Caco-2 (cell line): ENCODE measurements around the gene FES. TPM values are rescaled to one million over a fixed set of nuclear protein-coding genes. Genes with fewer than 3 reads are reported as not detected.

Experiments used
- BruUV-seq: library from RNA; stranded (reverse); fragments of 400-500 nt; replicated peaks from 2 replicates; lab custom pipeline; 2021; lab: Mats Ljungman, UMichigan
- CTCF ChIA-PET: fragments of 300-600 bp; sonication (Branson Sonifier 250); formaldehyde crosslinking; loops from one replicate; lab custom pipeline; 2022; ENCODE audit warnings: antibody characterized with exemption; lab: Charles Lee
- POLR2A ChIA-PET: fragments of 300-600 bp; sonication (Branson Sonifier 250); formaldehyde crosslinking; loops from one replicate; lab custom pipeline; 2022; ENCODE audit warnings: antibody characterized with exemption; lab: Charles Lee
- DNase-seq, 2 experiments: peaks; one replicate each; pipeline versions ENCODE4 v3.0.0 to v3.0.0-alpha.2; 2020 to 2022
- H3K27me3 ChIP-seq: replicated peaks from 2 replicates; pipeline ENCODE4 v1.6.0; 2011; ENCODE audit warnings: low read length; ENCODE audit not compliant: control insufficient read depth, insufficient read depth
- H3K36me3 ChIP-seq: 2 replicates; pipeline ENCODE4 v1.5.1; 2011; ENCODE audit warnings: low read length; ENCODE audit not compliant: control insufficient read depth, insufficient read depth
- H3K4me1 ChIP-seq: fragments of 250-450 bp; sonication (Bioruptor Pico); 2 replicates; pipeline ENCODE4 v1.5.1; 2020; ENCODE audit warnings: mild to moderate bottlenecking
- H3K4me3 ChIP-seq: 2 replicates; pipeline ENCODE4 v1.5.1; 2011; ENCODE audit warnings: low read depth, mild to moderate bottlenecking, control low read depth, low read length
- H3K9me3 ChIP-seq: fragments of 250-450 bp; sonication (Bioruptor Pico); 2 replicates; pipeline ENCODE4 v1.5.1; 2020; ENCODE audit warnings: mild to moderate bottlenecking, moderate library complexity
- H3K27ac Mint-ChIP-seq: one replicate; pipeline ENCODE4 v1.8.0; 2022; ENCODE audit warnings: mixed read lengths; ENCODE audit not compliant: unreplicated experiment
- H3K27me3 Mint-ChIP-seq: one replicate; pipeline ENCODE4 v1.8.0; 2022; ENCODE audit warnings: mixed read lengths; ENCODE audit not compliant: insufficient read depth, unreplicated experiment
- H3K36me3 Mint-ChIP-seq: one replicate; pipeline ENCODE4 v1.8.0; 2022; ENCODE audit warnings: mild to moderate bottlenecking, mixed read lengths; ENCODE audit not compliant: insufficient read depth, unreplicated experiment
- H3K4me1 Mint-ChIP-seq: one replicate; pipeline ENCODE4 v1.8.0; 2022; ENCODE audit warnings: low read depth, mixed read lengths; ENCODE audit not compliant: unreplicated experiment
- H3K4me3 Mint-ChIP-seq: one replicate; pipeline ENCODE4 v1.8.0; 2022; ENCODE audit warnings: mild to moderate bottlenecking, moderate library complexity, mixed read lengths; ENCODE audit not compliant: unreplicated experiment
- H3K9me3 Mint-ChIP-seq: one replicate; pipeline ENCODE4 v1.8.0; 2022; ENCODE audit warnings: mixed read lengths; ENCODE audit not compliant: unreplicated experiment
- intact Hi-C: fragments of 100-400 bp; cut with micrococcal nuclease; formaldehyde crosslinking; loops from one replicate; pipeline ENCODE4 v1.10.0; 2022; ENCODE audit not compliant: unreplicated experiment
- total RNA-seq: library from RNA; stranded (reverse); gene quantifications from 2 replicates; pipeline ENCODE4 v1.2.3, GENCODE V29; 2022
- TF ChIP-seq, protein P1 (sequence below), 2 experiments: fragments of 200-600 bp in 1 of 2; IDR thresholded peaks; 1 replicate in 1 of 2; 2 replicates in 1 of 2; pipeline versions ENCODE4 v1.5.1 to v1.8.0; 2011 to 2022; ENCODE audit warnings: antibody characterized with exemption in 1 of 2, control low read depth in 1 of 2, inconsistent platforms in 1 of 2, low read depth in 1 of 2, low read length in 1 of 2, mild to moderate bottlenecking in 1 of 2, moderate library complexity in 1 of 2; ENCODE audit not compliant: insufficient read depth in 1 of 2, severe bottlenecking in 1 of 2, unreplicated experiment in 1 of 2

The FES gene
- total RNA-seq, 1 experiment from 2014 or later, result 1.7 TPM

GRCh38 chr15:90931828-90932659 is 47.7 kb downstream of the FES start, which contains the start of gene HDDC3:
Gene HDDC3 (minus strand): TSS chr15:90932549. CDS start chr15:90932540, 9 bp downstream.
- Mint-ChIP-seq H3K4me1 (peaks cover 22% of the 10 kb centered on the region), H3K36me3 (peaks cover 29% of the 10 kb centered on the region), H3K4me3 (peak within 1 kb of the TSS; percentile 96), H3K27ac (peak within 1 kb of the TSS; percentile 93), H3K9me3 (no peaks in the 10 kb centered on the region), H3K27me3 (no peaks in the 10 kb centered on the region)
- ChIA-PET POLR2A (interaction anchor here (0.6 to 1.7 kb wide), 6 partner anchors 23 to 1483 kb away, joined by 3 to 17 read pairs (median 5); partner anchors contain the start of genes MAN2A2, PRC1 and RCCD1), CTCF (interaction anchor here (0.5 to 3.6 kb wide), 30 partner anchors 9 to 1951 kb away, joined by 3 to 53 read pairs (median 4); partner anchors contain the start of genes BLM, MAN2A2, PRC1 and RCCD1)
- TF ChIP-seq, protein P1, sequence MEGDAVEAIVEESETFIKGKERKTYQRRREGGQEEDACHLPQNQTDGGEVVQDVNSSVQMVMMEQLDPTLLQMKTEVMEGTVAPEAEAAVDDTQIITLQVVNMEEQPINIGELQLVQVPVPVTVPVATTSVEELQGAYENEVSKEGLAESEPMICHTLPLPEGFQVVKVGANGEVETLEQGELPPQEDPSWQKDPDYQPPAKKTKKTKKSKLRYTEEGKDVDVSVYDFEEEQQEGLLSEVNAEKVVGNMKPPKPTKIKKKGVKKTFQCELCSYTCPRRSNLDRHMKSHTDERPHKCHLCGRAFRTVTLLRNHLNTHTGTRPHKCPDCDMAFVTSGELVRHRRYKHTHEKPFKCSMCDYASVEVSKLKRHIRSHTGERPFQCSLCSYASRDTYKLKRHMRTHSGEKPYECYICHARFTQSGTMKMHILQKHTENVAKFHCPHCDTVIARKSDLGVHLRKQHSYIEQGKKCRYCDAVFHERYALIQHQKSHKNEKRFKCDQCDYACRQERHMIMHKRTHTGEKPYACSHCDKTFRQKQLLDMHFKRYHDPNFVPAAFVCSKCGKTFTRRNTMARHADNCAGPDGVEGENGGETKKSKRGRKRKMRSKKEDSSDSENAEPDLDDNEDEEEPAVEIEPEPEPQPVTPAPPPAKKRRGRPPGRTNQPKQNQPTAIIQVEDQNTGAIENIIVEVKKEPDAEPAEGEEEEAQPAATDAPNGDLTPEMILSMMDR (IDR thresholded peaks at IDR 0.05; ENCODE audit: insufficient read depth in 1 of 2, low read depth in 1 of 2, low read length in 1 of 2, severe bottlenecking in 1 of 2, unreplicated experiment in 1 of 2), result peak; percentile 75 to 93
- H3K4me1 ChIP-seq, result peaks cover 16% of the 10 kb centered on the region
- no peaks in the 10 kb centered on the region; the same call in 1 of the 2 replicates for H3K27me3 ChIP-seq
- no TSS peak for BruUV-seq
- peak; percentile 92 to 94 for DNase-seq
- no peaks in the 10 kb centered on the region for H3K36me3 ChIP-seq
- intact Hi-C loops, result loop anchor here (10.0 kb wide), 1 partner anchor 343 kb away; no protein-coding TSS in a partner anchor
- H3K4me3 ChIP-seq, result peak within 1 kb of the TSS; percentile 71
- H3K9me3 ChIP-seq, result no peaks in the 10 kb centered on the region

DNA sequence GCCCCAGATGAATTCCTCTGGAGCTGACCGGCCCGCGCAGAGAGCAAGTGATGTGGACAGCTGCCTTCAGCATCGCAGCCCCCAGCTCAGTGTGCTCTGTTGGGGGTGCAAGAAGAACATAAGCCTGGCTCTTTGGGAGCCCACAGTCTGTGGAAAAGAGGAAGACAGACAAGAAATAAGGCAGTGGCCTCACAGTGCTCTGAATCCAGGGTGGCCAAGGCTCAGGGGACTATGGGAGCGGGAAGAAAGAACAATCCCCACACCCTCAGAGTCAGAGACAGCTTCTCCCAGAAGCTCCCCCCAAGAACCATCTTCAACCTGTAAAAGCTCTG is 48.3 kb downstream of the FES start:
- ChIA-PET CTCF (interaction anchor here (0.5 to 3.6 kb wide), 19 partner anchors 10 to 604 kb away, joined by 3 to 53 read pairs (median 6); partner anchors contain the start of genes BLM, MAN2A2, PRC1 and RCCD1), POLR2A (interaction anchor here (0.9 to 1.7 kb wide), 3 partner anchors 22 to 62 kb away, joined by 5 to 17 read pairs (median 5); partner anchors contain the start of genes MAN2A2, PRC1 and RCCD1)
- Histone ChIP-seq H3K9me3 (no peaks in the 10 kb centered on the region), H3K27me3 (no peaks in the 10 kb centered on the region; the same call in 1 of the 2 replicates), H3K4me3 (no peak overlapping the region), H3K4me1 (peaks cover 16% of the 10 kb centered on the region), H3K36me3 (no peaks in the 10 kb centered on the region)
- no TSS peak for BruUV-seq
- intact Hi-C loops, result loop anchor here (10.0 kb wide), 1 partner anchor 342 kb away; no protein-coding TSS in a partner anchor
- H3K36me3 Mint-ChIP-seq, result peaks cover 30% of the 10 kb centered on the region
- peak overlapping the region; percentile 96 for H3K4me3 Mint-ChIP-seq
- no peak overlapping the region for H3K27ac Mint-ChIP-seq
- TF ChIP-seq, protein P1 (IDR thresholded peaks at IDR 0.05; ENCODE audit: insufficient read depth in 1 of 2, low read depth in 1 of 2, low read length in 1 of 2, severe bottlenecking in 1 of 2, unreplicated experiment in 1 of 2), result no peak
- peaks cover 22% of the 10 kb centered on the region for H3K4me1 Mint-ChIP-seq
- no peaks in the 10 kb centered on the region for H3K9me3 Mint-ChIP-seq
- no peak for DNase-seq
- no peaks in the 10 kb centered on the region for H3K27me3 Mint-ChIP-seq

- Mint-ChIP-seq H3K4me3 (no peak overlapping the region), H3K36me3 (peaks cover 33% of the 10 kb centered on the region), H3K27me3 (no peaks in the 10 kb centered on the region), H3K9me3 (no peaks in the 10 kb centered on the region), H3K27ac (no peak overlapping the region), H3K4me1 (peaks cover 22% of the 10 kb centered on the region)
- ChIA-PET CTCF (interaction anchor here (0.6 to 3.6 kb wide), 9 partner anchors 10 to 216 kb away, joined by 3 to 53 read pairs (median 4); partner anchors contain the start of genes BLM, MAN2A2 and VPS33B), POLR2A (no interaction called here)
- no peak overlapping the region for H3K4me3 ChIP-seq
- no peak for DNase-seq
- H3K27me3 ChIP-seq, result no peaks in the 10 kb centered on the region; the same call in 1 of the 2 replicates
- peaks cover 16% of the 10 kb centered on the region for H3K4me1 ChIP-seq
- intact Hi-C loops, result loop anchor here (10.0 kb wide), 1 partner anchor 342 kb away; no protein-coding TSS in a partner anchor
- H3K9me3 ChIP-seq, result no peaks in the 10 kb centered on the region
- TF ChIP-seq, protein P1 (IDR thresholded peaks at IDR 0.05; ENCODE audit: insufficient read depth in 1 of 2, low read depth in 1 of 2, low read length in 1 of 2, severe bottlenecking in 1 of 2, unreplicated experiment in 1 of 2), result no peak
- H3K36me3 ChIP-seq, result no peaks in the 10 kb centered on the region
- no TSS peak for BruUV-seq
These were observed 49.0 kb downstream of the FES start for GRCh38 chr15:90933301-90933700.
